Endodermal cell (in vitro differentiated cells): Measurements from ENCODE around the gene KDM6A. TPM values are rescaled to one million over a fixed set of nuclear protein-coding genes. Genes with fewer than 3 reads are reported as not detected.

ENCODE experiments used
- DNase-seq: peaks from one replicate; pipeline ENCODE4 v3.0.0-alpha.2; 2017
- H3K27ac ChIP-seq: 2 replicates; pipeline ENCODE4 v1.5.1; 2013; ENCODE audit warnings: mild to moderate bottlenecking, low read depth, low read length, moderate library complexity
- H3K27me3 ChIP-seq: 2 replicates; pipeline ENCODE4 v1.6.1; 2013; ENCODE audit warnings: mild to moderate bottlenecking, low read length, moderate library complexity; ENCODE audit not compliant: insufficient read depth, control insufficient read depth, poor library complexity, severe bottlenecking
- H3K36me3 ChIP-seq: 2 replicates; pipeline ENCODE4 v1.7.0; 2013; ENCODE audit warnings: mild to moderate bottlenecking, low read length, moderate library complexity; ENCODE audit not compliant: control insufficient read depth, insufficient read depth
- H3K4me1 ChIP-seq: one replicate; pipeline ENCODE4 v1.7.0; 2013; ENCODE audit warnings: low read length; ENCODE audit not compliant: control insufficient read depth, insufficient read depth
- H3K4me3 ChIP-seq: 2 replicates; pipeline ENCODE4 v1.5.1; 2013; ENCODE audit warnings: mild to moderate bottlenecking, low read length, moderate library complexity
- H3K9ac ChIP-seq: 2 replicates; pipeline ENCODE4 v1.6.1; 2013; ENCODE audit warnings: mild to moderate bottlenecking, low read length, moderate library complexity; ENCODE audit not compliant: poor library complexity, severe bottlenecking; ENCODE audit errors: extremely low read depth
- H3K9me3 ChIP-seq: 2 replicates; pipeline ENCODE4 v1.6.1; 2013; ENCODE audit warnings: mild to moderate bottlenecking, low read length, moderate library complexity; ENCODE audit not compliant: control insufficient read depth
- H3K27ac Mint-ChIP-seq: 2 replicates; pipeline ENCODE4 v1.8.0; 2020; ENCODE audit warnings: mixed read lengths
- H3K27me3 Mint-ChIP-seq: 2 replicates; pipeline ENCODE4 v1.8.0; 2021; ENCODE audit warnings: mild to moderate bottlenecking, mixed read lengths; ENCODE audit not compliant: insufficient read depth
- H3K36me3 Mint-ChIP-seq: 2 replicates; pipeline ENCODE4 v1.8.0; 2020; ENCODE audit warnings: low read depth, mixed read lengths
- H3K4me1 Mint-ChIP-seq: 2 replicates; pipeline ENCODE4 v1.8.0; 2020; ENCODE audit warnings: mixed read lengths
- H3K4me3 Mint-ChIP-seq: 2 replicates; pipeline ENCODE4 v1.8.0; 2020; ENCODE audit warnings: mild to moderate bottlenecking, moderate library complexity, mixed read lengths
- H3K9me3 Mint-ChIP-seq: 2 replicates; pipeline ENCODE4 v1.8.0; 2020; ENCODE audit warnings: mild to moderate bottlenecking, mixed read lengths
- WGBS, 2 experiments: methylation state at CpG; one replicate each; pipeline versions ENCODE4 v1.1.5 to v1.1.7; 2013; ENCODE audit warnings: missing lambda C conversion rate in 2 of 2, mixed read lengths in 1 of 2; ENCODE audit not compliant: insufficient coverage in 1 of 2, insufficient read length in 1 of 2; 5-methylcytosine and 5-hydroxymethylcytosine counted together
- total RNA-seq, 2 donors: library from RNA; stranded (reverse); fragmentation: NEBNext Ultra II Directional in 1 of 2; extraction: Animal tissue kit (Norgen Biotek cat#: 25700) in 1 of 2; gene quantifications; 2 replicates in 1 of 2; 3 replicates in 1 of 2; pipeline ENCODE4 v1.2.1, GENCODE V29; 2021
- TF ChIP-seq, protein P1 (sequence below): fragments of 200-600 bp; sonication (generic); conservative IDR thresholded peaks from 2 replicates; pipeline ENCODE4 v1.5.0; 2021; ENCODE audit warnings: antibody characterized with exemption, mild to moderate bottlenecking

KDM6A gene
- total RNA-seq, 2 donors from 2014 or later, result 62.1 to 64.6 TPM

DNA sequence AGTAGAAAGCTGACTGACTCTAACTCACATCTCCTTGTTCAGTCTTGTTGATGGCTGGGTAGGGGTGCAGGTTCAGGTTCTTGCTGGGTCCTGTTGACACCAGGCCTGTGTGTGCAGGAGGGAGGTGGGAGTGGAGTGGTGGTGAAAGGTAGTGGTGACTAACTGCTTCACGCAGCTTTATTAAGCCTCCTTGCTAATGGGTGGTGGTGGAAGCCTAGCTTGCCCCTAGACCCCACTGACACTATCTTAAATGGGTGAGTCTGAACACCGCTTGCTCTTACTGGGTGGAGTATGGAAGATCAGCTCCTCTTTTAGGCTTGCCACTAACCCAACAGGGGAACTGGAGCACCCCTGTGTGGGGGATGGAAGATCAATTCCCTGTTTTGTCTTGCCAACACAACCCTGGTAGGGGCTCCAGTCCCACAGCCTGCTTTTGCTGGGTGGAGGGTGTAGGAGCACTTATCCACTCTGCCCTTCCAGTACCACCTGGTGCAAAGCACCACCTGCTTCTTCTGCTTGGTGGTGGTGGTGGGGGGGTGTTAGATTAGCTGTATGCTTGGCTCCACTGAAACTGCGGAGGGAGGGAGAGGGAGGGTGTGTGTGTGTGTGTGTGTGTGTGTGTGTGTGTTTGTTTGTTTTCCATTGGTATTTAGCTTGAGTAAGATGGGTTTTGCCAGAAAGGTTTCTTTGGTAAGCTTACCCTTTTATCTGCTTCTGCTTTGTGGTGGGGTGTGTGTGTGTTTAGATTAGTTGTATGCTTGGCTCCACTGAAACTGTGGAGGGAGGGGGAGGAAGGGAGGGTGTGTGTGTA is 25.6 kb downstream of the KDM6A start:
- peak; percentile 48 for DNase-seq
- no peak overlapping the region for H3K27ac ChIP-seq
- H3K9ac ChIP-seq, result no peak overlapping the region
- no peaks in the 10 kb centered on the region for H3K27me3 ChIP-seq
- Mint-ChIP-seq H3K27ac (peak overlapping the region; percentile 52), H3K36me3 (peaks cover 2% of the 10 kb centered on the region), H3K4me3 (no peak overlapping the region), H3K4me1 (peaks cover 14% of the 10 kb centered on the region), H3K9me3 (peaks cover 73% of the 10 kb centered on the region), H3K27me3 (no peaks in the 10 kb centered on the region)
- TF ChIP-seq, protein P1, sequence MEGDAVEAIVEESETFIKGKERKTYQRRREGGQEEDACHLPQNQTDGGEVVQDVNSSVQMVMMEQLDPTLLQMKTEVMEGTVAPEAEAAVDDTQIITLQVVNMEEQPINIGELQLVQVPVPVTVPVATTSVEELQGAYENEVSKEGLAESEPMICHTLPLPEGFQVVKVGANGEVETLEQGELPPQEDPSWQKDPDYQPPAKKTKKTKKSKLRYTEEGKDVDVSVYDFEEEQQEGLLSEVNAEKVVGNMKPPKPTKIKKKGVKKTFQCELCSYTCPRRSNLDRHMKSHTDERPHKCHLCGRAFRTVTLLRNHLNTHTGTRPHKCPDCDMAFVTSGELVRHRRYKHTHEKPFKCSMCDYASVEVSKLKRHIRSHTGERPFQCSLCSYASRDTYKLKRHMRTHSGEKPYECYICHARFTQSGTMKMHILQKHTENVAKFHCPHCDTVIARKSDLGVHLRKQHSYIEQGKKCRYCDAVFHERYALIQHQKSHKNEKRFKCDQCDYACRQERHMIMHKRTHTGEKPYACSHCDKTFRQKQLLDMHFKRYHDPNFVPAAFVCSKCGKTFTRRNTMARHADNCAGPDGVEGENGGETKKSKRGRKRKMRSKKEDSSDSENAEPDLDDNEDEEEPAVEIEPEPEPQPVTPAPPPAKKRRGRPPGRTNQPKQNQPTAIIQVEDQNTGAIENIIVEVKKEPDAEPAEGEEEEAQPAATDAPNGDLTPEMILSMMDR, result no peak
- H3K9me3 ChIP-seq, result no peaks in the 10 kb centered on the region
- H3K4me3 ChIP-seq, result no peak overlapping the region
- H3K36me3 ChIP-seq, result no peaks in the 10 kb centered on the region
- no peaks in the 10 kb centered on the region for H3K4me1 ChIP-seq
- no CpG with 5 or more reads among the region's 3 CpGs for WGBS, 2 experiments

DNA sequence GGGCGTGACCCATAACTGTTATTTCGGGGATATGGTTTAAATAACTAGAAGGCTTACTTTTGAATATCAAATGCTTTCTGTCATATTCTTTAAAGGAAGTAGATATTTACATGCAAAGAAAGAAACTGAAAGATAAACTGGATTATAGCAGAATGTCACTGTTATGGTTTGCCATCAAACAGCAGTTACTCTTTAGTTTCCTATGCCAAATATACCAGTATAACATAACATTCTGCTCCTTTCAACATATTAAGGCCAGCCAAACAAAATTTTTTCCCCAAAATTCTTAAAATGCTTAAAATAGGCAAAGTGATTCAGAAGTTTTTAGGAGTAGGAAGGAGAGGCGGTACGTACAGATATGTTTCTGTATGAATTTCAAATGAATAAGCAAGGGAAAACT is 27.0 kb downstream of the KDM6A start:
- no peaks in the 10 kb centered on the region for H3K36me3 ChIP-seq
- Mint-ChIP-seq H3K36me3 (peaks cover 2% of the 10 kb centered on the region), H3K9me3 (peaks cover 72% of the 10 kb centered on the region), H3K27me3 (no peaks in the 10 kb centered on the region), H3K4me3 (no peak overlapping the region), H3K4me1 (peaks cover 18% of the 10 kb centered on the region), H3K27ac (no peak overlapping the region)
- no peak overlapping the region for H3K4me3 ChIP-seq
- no peak overlapping the region for H3K9ac ChIP-seq
- H3K9me3 ChIP-seq, result no peaks in the 10 kb centered on the region
- H3K4me1 ChIP-seq, result no peaks in the 10 kb centered on the region
- DNase-seq, result no peak
- H3K27me3 ChIP-seq, result no peaks in the 10 kb centered on the region
- 100% methylated on average over 4 of the region's 4 CpGs; no CpG with 5 or more reads in 1 of the 2 experiments for WGBS, 2 experiments
- TF ChIP-seq, protein P1, result no peak
- no peak overlapping the region for H3K27ac ChIP-seq

DNA sequence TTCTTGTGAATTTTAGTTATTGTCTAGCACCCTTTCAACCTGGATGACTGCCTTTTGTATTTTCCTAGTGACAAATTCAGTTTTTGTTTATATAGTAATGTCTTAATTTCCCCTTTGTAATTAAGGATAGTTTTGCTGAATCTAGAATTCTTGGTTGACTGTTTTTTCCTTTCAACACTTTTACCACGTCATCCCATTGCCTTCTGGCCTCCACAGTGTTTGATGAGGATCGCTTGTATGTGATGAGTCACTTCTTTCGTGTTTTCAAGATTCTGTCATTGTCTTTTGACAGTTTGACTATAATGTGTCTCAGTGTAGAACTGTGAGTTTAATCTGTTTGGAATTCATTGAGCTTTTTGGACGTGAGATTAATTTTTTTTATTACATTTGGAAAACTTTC is 30.1 kb downstream of the KDM6A start:
- Mint-ChIP-seq H3K27me3 (no peaks in the 10 kb centered on the region), H3K9me3 (peaks cover 73% of the 10 kb centered on the region), H3K27ac (no peak overlapping the region), H3K4me3 (no peak overlapping the region), H3K36me3 (no peaks in the 10 kb centered on the region), H3K4me1 (peaks cover 18% of the 10 kb centered on the region)
- Histone ChIP-seq H3K27me3 (no peaks in the 10 kb centered on the region), H3K4me3 (no peak overlapping the region), H3K36me3 (no peaks in the 10 kb centered on the region), H3K9me3 (no peaks in the 10 kb centered on the region), H3K27ac (no peak overlapping the region), H3K9ac (no peak overlapping the region), H3K4me1 (no peaks in the 10 kb centered on the region)
- WGBS, 2 experiments, result 100% methylated on average over 3 of the region's 4 CpGs; no CpG with 5 or more reads in 1 of the 2 experiments
- no peak for DNase-seq
- TF ChIP-seq, protein P1, result no peak
